Renal cortical epithelial cell (primary cell): Measurements from ENCODE around the gene ADAMTS13. TPM values are rescaled to one million over a fixed set of nuclear protein-coding genes. Genes with fewer than 3 reads are reported as not detected.

Experiments
- DNase-seq: peaks from one replicate; pipeline ENCODE4 v3.0.0-alpha.2; 2011; ENCODE audit warnings: low read depth
- total RNA-seq: library from RNA; depleted of rRNA; stranded (reverse); fragments of >200 nt; gene quantifications from 2 replicates; pipeline ENCODE4 v1.2.3, GENCODE V29; 2014

The ADAMTS13 gene
- total RNA-seq, 1 donor from 2014 or later = 6.0 TPM

DNA sequence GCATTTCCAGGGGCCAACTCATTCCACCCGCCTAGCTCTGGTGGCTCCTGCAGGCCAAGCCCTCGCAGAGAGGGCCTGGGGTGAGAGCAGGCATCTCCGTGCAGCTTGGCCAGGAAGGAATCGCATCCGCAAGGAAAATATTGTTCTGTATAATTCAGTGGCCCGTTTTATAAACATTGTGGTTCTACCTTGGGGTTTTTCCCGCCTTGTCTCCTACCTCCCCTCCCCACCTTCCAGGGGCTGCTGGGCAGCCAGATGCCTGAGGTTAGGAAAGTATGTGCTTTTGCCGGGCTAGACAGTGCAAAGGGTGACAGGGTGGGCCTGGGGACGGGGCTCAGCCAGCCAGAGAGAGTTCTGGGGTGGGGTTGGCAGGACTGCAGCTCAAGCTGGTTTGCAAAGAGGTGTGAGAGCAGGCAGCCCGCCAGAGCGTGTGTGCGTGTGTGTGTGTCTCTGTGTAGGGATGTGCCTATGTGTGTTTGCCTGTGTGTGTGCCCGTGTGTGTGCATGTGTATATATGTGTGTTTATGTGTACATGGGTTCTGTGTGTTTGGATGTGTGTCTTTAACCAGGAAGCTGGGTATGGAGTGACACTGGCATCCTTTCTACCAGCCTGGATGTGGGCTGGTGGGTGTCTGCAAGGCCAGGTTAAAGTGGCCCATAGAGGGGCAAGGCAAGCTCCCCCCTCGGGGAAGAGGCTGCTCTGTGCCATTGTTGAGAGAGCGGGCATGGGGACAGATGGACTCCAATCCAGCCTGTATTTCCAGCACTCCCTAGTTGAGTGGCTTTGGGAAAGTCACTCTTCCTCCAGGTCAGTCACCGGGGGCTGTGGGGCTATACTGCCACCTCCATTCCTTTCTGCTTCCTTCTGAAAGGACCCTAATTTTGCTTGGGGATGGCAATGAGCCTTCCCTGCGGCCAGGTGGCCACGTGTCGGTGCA, 67.4 kb downstream of the ADAMTS13 start:
- DNase-seq = no peak

DNA sequence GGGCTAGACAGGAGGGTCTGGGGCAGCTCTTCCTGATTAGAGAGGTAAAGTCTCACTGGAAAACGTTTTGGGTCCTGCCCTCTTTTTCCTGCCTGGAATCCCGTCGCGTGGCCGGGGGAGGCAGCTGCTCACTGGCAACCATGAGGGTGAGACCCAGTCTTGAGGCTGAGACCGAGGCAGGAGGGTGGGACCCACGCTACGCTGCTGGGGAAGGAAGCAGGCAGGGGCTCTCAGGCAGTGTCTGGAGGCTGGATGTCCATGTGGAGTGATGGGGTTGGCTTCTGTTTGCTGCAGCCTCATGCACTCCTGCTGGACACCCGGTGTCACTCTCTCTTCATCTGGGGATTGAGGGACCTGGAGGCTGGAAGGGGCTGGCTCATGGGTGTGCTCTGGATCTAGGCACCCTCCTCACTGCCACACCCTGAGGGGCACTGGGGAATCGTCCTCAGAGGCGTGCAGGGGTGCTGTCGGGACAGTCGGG, 68.1 kb downstream of the ADAMTS13 start:
- no peak for DNase-seq

DNA sequence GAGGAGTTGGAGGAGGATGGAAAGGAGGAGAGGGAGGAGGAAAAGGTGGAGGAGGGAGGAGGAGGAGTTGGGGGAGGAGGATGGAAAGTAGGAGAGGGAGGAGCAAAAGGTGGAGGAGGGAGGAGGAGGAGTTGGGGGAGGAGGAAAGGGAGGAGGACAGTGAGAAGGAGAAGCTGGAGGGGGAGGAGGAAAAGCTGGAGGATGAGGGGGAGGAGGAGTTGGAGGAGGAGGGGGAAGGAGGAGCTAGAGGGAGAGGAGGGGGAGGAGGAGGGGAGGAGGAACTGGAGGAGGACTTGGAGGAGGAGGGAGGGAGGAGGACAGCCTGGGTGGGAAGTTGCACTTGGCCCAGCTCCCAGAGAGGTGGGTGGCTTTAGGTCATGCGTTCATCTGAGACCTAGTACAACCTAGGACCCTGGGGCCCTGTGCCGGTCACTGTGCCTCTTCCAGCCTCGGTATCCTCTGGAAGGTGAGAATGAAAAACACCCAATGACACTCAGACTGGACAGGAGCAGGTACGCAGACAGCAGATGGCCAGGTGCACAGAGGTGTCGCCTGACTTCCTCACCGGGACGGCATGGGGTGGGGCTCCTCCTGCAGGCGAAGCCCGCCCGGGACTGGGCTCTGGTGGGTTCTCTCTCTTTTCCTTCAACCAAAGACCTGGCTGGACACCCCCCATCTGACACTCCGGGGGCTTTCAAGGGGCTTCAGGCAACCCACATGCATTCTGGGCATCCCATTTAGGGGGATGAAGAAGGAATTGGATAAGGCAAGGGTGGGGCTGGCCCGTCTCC, 68.9 kb downstream of the ADAMTS13 start:
- DNase-seq = no peak

DNA sequence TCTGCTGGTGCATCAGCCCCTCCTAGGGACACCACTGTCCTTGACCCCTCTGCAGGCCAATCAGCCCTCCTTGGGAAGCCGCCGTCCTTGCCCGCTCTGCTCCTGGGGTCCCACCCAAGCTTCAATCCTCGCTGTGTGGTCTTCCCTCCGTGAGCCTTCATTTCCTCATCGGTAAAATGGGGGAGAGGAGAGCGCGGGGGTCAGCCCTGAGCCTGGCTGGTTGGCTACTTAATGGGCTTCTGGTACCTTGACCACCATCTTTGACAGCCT, 69.4 kb downstream of the ADAMTS13 start:
- DNase-seq = no peak

DNA sequence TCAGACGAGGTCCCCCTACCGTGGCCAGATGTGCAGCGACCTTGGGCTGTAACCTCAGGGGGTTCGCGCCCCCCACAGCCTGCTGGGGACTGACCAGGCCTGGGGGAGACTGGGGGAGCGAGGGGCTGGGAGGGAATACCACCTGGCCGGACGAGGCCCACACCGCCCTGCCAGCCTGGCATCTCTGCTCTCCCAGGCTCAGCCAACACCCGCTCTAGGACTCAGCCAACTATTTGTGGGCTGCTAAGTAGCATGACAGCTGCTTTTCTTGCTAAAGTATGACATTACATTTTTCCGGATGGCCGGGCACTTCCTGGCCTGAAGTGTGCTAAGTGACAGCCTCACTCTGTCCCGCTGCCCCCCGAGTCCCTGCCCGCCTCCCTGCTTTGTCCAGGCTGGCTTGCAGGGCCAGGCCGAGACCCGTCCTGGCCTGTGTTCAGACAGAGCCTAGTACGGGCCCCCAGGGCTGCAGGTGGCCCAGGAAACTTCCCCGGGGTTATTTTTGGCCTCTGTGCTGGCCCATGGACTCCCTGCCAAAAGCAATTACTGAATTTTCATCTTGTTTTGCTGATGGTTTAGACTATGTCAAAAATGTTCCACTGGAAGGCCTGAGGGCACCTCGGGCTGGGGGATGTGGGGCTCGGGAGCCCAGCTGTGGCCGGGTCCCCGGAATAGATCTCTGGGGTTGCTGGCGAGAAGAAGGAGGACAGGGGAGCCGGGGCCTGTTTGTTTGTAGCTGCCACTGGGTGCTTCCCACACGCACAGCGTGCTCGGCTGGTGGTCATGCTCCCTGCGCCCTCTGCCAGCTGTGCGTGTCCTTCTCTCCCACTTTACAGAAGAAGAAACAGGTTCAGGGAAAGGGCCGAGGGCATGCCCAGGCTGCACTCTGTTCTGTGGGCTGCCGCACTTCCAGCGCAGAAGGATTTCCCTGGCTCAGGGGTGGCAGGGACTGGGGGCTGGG, 70.2 kb downstream of the ADAMTS13 start:
- DNase-seq = no peak

DNA sequence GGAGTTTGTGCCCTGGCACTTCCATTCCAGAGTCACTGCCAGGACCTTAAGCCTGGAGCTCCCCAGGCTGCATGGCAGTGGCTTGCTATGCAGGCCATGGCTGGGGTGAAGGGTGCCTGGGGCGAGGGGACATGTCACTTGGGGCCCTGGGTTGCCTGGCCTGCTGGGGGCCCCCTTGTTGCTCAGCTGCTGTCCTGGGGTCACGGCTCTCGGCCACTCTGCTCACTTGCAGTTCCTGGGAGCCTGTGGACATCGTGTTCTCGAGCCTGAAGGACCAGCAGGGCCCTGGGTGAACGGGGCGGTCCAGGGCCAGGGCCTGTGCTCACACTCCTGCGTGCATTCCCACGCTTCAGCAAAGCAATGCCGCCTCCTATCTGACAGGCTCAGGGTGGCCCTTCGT, 71.3 kb downstream of the ADAMTS13 start:
- DNase-seq = no peak

DNA sequence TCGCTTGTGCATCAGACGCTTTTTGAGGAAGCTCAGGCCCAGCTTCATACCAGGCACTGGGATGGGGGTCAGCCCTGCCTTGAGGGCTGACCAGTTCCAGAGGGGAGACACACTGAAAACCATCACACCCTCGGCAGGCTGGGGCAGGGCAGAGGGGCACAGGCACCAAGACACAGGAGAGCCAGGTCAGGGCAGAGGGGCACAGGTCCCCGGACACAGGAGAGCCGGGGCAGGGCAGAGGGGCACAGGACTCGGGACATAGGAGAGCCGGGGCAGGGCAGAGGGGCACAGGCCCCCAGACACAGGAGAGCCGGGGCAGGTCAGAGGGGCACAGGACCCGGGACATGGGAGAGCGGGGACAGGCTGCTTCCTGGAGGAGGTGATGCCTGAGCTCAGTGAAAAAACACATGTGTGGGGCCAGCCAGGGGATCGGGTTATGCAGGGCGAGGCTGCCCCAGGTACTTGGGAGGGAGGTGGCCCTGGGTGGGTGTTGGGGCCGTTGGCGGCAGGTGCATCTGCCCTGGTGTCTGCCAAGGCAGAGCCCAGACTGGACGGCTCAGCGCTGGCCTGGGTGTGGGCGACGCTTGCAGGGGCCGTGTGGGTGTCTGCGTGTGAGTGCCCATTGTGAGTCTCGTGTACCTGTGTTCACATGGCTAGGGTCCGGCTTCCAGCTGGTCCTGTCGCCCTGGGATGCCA, 71.8 kb downstream of the ADAMTS13 start:
- no peak for DNase-seq

DNA sequence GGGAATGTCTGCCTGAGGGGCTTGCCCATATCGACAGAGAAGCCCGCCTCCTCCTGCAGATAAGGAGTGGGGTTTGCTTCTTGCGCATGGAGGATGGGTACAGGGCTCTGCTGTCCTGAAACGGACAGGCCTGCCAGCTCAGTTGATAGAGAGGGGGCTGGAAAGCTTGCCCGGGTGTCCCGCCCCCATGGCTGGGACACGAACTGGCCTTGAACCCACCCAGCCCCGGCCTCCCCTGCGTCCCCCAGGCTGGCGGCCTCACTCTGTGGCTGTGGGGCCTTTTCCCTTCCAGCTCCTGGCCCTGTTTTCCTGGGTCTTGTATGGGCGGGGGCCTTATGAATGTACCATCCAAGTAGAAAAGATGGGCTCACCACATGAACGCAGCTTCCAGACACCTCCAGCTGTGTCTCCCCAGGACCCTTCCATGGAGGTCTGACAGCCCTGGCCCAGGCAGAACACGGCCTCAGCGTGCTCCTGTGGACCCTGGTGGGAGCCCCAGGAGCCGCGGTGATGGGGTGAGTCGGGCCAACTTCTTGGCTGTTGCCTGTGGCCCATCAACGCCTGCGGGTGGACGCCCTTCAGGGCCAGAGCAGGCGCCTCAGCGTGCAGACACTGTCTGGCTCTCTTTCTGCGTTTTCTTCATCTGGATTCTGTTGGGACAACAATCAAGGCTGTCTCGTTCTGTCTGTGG, 72.6 kb downstream of the ADAMTS13 start:
- DNase-seq = no peak

DNA sequence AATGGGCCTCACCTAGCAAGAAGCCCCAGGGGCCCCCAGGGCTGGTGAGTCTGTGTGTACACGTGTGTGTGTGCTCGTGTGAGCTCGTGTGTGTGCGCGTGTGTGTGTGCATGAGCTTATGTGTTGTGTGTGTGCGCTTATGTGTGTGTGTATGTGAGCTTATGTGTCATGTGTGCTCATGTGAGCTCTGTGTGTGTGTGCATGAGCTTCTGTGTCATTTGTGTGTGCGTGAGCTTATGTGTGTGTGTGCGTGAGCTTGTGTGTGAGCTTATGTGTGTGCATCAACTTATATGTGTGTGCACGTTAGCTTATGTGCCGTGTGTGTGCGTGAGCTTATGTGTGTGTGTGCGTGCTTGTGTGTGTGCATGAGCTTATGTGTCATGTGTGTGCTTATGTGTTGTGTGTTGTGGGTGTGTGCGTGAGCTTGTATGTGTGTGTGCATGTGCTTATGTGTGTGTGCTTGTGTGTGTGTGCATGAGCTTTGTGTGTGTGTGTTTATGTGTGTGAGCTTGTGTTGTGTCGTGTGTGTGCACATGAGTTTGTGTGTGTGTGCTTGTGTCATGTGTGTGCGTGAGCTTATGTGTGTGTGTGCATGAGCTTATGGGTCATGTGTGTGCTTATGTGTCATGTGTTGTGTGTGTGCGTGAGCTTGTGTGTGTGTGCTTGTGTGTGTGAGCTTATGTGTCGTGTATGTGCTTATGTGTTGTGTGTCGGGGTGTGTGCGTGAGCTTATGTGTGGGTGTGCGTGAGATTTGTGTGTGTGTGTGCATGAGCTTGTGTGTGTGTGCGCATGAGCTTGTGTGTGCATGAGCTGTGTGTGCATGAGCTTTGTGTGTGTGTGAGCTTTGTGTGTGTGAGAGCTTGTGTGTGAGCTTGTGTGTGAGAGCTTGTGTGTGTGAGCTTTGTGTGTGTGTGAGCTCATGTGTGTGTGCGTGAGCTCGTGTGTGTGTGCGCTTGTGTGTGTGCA, 73.4 kb downstream of the ADAMTS13 start:
- DNase-seq = no peak

DNA sequence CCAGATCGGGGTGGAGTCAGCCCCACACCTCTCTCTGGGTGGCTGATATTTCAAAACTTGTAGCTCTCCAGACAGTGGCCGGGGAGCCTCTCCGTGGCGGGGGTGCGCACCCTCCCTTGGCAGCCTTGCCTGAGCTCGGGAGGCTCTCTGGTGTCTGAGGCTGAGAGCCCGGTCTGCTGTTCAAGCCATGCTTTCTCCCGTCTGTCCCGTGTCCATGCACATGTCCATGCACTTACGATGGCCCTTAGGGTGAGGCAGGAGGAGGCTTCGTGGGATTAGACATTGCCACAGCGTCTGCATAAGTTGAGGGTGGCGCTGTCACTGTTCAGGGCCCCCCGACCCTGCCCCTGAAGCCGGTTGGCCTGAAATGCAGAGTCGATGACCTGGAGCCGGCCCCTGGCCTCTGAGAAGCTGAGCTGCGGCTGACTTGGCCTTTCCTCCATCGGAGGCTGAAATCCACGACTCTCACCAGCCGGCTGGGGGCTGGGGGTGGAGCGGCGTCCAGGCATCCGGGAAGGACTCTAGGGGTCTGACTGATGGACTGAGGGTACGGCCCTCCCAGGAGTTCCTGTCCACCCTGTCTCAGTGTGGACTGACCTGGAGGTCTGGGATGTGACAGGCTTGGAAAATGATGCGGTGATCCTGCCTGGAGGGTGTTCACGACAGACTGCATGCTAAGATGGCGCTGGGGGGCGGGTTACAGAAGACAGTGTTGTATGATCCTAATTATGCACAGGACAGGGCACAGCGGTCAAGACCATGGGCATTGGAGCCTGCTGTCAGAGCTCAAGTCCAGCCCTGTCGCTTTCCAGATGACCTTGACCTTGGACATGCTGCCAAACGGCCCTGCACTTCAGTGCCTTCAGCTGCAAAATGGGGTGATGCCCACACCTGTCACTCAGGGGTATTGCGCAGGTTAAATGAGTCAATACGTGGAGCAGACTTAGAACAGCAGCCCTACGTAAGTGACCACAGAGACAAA, 75.0 kb downstream of the ADAMTS13 start:
- DNase-seq = no peak

DNA sequence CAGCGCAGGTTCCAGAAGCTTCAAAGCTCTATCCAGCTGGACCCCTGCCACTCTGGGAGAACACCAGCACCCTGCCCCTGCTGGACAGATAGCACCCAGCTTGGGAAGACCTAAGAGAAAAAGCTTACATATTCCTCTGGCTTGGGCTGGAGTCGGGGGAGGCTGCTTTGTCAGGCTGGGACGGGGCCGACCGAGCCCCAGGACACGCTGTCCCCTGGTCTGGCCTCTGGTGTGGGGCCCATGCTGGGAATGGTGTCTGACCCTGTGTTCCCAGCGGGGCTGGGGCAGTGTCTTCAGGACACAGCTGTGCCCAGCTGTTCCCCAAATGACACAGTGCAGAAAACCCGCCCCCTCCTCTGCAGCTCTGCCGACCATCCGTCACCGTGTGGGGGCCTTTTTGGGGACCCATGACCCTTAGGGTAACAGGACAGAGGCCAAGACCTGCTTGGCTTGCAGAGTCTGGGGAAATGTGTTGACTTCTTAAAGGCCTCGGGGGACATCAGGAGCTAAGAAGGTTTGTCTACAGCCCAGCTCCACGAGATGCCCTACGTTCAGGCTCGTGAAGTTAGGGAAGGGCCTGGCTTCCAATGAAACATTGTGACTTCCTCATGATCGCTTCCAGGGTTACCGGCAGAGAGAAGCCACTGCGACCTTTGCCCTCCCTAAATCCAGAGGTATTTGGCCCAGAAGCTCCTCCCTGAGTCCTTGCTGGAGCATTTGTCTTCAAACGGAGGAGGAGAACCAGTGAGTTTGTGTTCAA, 77.1 kb downstream of the ADAMTS13 start:
- DNase-seq = no peak

DNA sequence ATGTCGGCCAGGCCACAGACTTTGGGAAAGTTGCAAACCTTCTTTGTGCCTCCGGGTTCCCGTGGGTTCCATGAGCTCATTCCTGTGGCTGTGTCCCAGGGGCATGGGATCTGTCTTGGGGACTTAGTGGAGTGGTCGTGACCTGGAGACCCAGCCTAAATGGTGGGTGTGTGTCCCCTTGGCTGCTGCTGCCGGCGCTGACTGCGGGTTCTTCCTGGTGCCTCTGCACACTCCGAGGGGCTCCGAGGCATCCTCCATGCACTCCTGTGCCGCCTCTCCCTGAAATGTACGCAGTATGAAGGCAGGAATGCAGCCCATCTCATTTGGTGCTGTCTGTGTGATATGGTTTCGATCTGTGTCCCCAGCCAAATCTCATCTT, 77.7 kb downstream of the ADAMTS13 start:
- DNase-seq = no peak

DNA sequence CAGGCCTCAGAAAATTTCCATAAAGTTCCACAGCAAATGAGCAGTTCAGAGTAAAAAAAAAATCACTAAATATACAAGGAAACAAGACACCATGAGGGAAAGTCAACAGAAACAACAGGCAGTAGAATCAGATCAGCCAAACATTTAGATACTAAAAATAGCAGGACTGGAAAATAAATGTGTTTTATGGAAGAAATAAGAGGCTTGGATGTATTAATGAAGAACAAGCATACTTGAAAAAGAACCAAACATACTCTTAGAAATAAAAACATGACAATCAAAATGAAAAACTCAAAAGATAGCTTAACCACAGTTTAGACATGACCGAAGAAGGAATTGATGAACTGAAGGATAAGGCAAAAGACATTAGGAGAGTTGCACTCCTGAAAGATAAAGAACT, 79.9 kb downstream of the ADAMTS13 start:
- DNase-seq = no peak

DNA sequence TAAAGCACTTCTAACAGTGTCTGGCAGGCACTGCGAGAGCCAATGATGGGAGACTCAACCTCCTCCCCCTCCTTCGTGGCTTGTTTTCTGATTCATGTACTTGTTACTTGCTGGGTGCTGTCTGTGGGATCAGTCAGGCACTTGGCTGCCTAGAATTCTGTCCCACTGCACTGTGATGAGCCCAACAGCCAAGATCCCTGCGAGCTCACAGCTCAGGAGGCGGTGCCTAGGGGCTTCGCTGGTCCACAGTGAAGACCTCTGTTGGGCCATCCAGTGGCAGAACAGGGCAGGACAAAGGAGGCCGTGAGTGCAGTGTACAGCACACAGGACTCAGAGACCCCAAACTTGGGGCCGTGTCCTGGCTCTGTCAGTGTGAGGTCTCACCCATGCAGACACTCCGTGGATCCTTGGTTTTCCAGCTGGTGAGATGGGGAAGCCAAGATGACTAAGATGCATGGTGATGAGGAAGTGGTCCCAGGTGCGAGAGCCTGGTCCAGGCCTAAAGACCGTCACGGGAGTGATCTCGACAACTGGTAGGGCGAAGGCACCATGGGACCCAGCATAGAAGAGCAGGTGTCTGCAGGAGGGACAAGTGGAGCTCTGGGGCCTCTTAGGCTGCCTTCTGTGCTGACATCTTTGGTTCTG, 83.1 kb downstream of the ADAMTS13 start:
- DNase-seq = no peak

DNA sequence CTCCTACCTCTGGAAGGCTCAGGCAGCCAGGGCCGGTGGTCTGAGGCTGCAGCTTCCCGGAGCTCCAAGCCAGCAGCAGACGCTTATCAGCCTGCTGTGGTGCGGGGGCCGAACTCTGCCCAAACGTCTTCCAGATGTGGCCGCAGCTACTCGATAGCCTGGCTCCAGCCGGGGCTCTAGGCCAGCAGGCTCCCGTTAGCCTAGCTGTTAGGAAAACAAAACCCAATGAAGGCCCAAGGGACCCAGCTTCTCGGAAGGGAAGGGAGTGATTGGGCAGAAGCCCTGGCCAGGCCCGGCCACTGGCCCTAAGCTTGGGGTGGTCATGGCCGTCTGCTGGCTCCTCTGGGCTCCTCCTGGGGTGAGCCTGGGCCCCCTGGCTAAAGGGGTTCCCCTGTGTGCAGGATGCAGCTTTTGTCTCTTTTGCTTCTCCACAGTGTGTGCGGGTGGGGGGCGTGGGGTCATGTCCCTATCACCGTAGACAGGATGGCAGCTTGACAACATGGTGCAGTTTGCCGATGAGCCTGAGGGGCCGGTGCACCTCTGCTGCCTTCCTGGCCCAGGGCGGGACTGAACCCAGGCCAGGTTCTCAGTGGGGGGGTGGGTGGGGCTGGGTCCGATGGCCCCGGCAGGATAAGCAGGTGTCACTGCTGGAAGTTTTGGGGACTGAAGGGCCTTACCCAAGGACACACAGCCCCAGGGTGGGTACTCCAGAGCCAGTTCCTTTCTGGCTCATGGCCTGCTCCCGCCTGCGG, 83.9 kb downstream of the ADAMTS13 start:
- no peak for DNase-seq

DNA sequence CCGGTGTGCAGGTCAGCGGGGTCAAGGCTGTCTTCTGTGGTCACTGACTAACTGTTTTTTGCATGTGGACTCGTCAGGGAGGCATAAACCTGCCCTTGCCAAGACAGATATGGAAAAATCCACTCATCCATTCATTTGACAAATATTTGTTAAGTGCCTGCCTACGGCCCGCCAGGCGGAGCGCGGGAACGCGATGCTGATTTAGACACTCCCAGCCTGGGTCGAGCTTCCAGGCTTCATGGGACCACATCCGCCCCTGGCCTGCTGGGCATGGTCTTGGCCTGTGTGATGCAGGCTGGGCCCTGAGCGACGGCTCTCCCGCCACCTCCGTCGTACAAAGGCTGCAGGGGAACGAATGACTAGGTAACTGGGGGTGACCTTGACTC, 84.5 kb downstream of the ADAMTS13 start:
- peak; percentile 77 for DNase-seq
